ENCODE results near the gene PSMD7.

- TF ChIP-seq YY1 (IDR thresholded peaks at IDR 0.05; ENCODE audit: insufficient read depth, insufficient read length), result no peak
- no peak for TF ChIP-seq ZNF274 (IDR thresholded peaks at IDR 0.05; ENCODE audit: low read depth, low read length)
These were observed 24.7 kb downstream of the PSMD7 start for GRCh38 chr16:74321356-74321755.
